HCT116 (cell line): ENCODE results near the gene TPPP2. TPM values are rescaled to one million over a fixed set of nuclear protein-coding genes. Genes with fewer than 3 reads are reported as not detected.

Source experiments
- ATAC-seq: fragments of 200-7000 bp; cut with Tn5 transposase; 2 replicates; pipeline ENCODE4 v1.9.1; 2020; ENCODE audit warnings: mild to moderate bottlenecking, moderate library complexity
- BruUV-seq: library from RNA; stranded (reverse); fragments of 400-500 nt; replicated peaks from 2 replicates; lab custom pipeline; 2021; lab: Mats Ljungman, UMichigan
- CTCF ChIA-PET: fragments of 300-600 bp; sonication (Branson Sonifier 250); formaldehyde crosslinking; loops from one replicate; lab custom pipeline; 2021; ENCODE audit warnings: antibody characterized with exemption; lab: Charles Lee
- POLR2A ChIA-PET: fragments of 300-600, 350-600 bp; sonication (Branson Sonifier 250); formaldehyde crosslinking; loops from one replicate; lab custom pipeline; 2021; ENCODE audit warnings: antibody characterized with exemption; lab: Charles Lee
- RAD21 ChIA-PET, 2 experiments: fragments of 300-600 bp; sonication (Branson Sonifier 250); formaldehyde crosslinking; loops; one replicate each; lab custom pipeline; 2023; ENCODE audit warnings: low total read pairs in 2 of 2; ENCODE audit not compliant: uncharacterized antibody in 2 of 2, unreplicated experiment in 2 of 2, low non-redundant PET in 1 of 2; lab: Charles Lee
- DNase-seq: peaks from one replicate; pipeline ENCODE4 v3.0.0-alpha.2; 2010; ENCODE audit warnings: low read depth, low spot score
- H2AFZ ChIP-seq: fragments of 200-600 bp; shearing (Covaris generic), sonication (generic); 2 replicates; pipeline ENCODE4 v1.6.1; 2017; ENCODE audit warnings: low read depth, mixed run types, mixed read lengths, antibody characterized with exemption, low read length; ENCODE audit not compliant: poor library complexity, severe bottlenecking
- H3K27ac ChIP-seq: 2 replicates; pipeline ENCODE4 v1.5.1; 2012; ENCODE audit warnings: low read depth, low read length
- H3K27me3 ChIP-seq: fragments of 200-600 bp; sonication (generic); 2 replicates; pipeline ENCODE4 v1.6.1; 2016; ENCODE audit warnings: mixed run types, low read length, mixed read lengths; ENCODE audit not compliant: insufficient read depth
- H3K36me3 ChIP-seq, 2 experiments: fragments of 200-500 bp in 1 of 2; fragments of 200-600 bp in 1 of 2; sonication (Bioruptor generic) in 1 of 2; sonication (generic) in 1 of 2; 2 replicates each; pipeline versions ENCODE4 v1.5.1 to v1.6.1; 2014 to 2016; ENCODE audit warnings: low read length in 2 of 2, inconsistent platforms in 1 of 2, mixed read lengths in 1 of 2, mixed run types in 1 of 2; ENCODE audit not compliant: insufficient read depth in 2 of 2, control insufficient read depth in 1 of 2
- H3K4me1 ChIP-seq, 2 experiments: fragments of 200-600 bp in 1 of 2; sonication (generic) in 1 of 2; 2 replicates each; pipeline versions ENCODE4 v1.5.1 to v1.6.1; 2012 to 2017; ENCODE audit warnings: low read length in 2 of 2, inconsistent platforms in 1 of 2, mild to moderate bottlenecking in 1 of 2, mixed read lengths in 1 of 2, mixed run types in 1 of 2, moderate library complexity in 1 of 2; ENCODE audit not compliant: insufficient read depth in 2 of 2, control insufficient read depth in 1 of 2
- H3K4me2 ChIP-seq: fragments of 200-600 bp; sonication (generic); 2 replicates; pipeline ENCODE4 v1.6.1; 2017; ENCODE audit warnings: mixed run types, low read length, mixed read lengths
- H3K4me3 ChIP-seq, 2 experiments: fragments of 200-600 bp in 1 of 2; sonication (generic) in 1 of 2; replicated peaks in 1 of 2; 2 replicates each; pipeline ENCODE4 v1.5.1; 2011 to 2016; ENCODE audit warnings: low read length in 2 of 2, control low read depth in 1 of 2, low read depth in 1 of 2, mild to moderate bottlenecking in 1 of 2, mixed read lengths in 1 of 2, mixed run types in 1 of 2
- H3K79me2 ChIP-seq: fragments of 200-600 bp; sonication (generic); 2 replicates; pipeline ENCODE4 v1.6.1; 2017; ENCODE audit warnings: mild to moderate bottlenecking, mixed run types, low read length, moderate library complexity, mixed read lengths; ENCODE audit not compliant: insufficient read depth
- H3K9ac ChIP-seq: fragments of 200-600 bp; sonication (generic); 2 replicates; pipeline ENCODE4 v1.6.1; 2016; ENCODE audit warnings: low read length, mixed read lengths
- H3K9me2 ChIP-seq: fragments of 200-600 bp; sonication (generic), shearing (Covaris generic); 2 replicates; pipeline ENCODE4 v1.6.1; 2017; ENCODE audit warnings: mixed run types, mild to moderate bottlenecking, moderate library complexity; ENCODE audit not compliant: insufficient read depth
- H3K9me3 ChIP-seq, 2 experiments: fragments of 200-500 bp in 1 of 2; fragments of 200-600 bp in 1 of 2; sonication (Bioruptor generic) in 1 of 2; sonication (generic) in 1 of 2; 2 replicates each; pipeline ENCODE4 v1.6.1; 2014 to 2017; ENCODE audit warnings: low read length in 2 of 2, mixed read lengths in 2 of 2, inconsistent platforms in 1 of 2, low read depth in 1 of 2, mild to moderate bottlenecking in 1 of 2, mixed run types in 1 of 2, moderate library complexity in 1 of 2; ENCODE audit not compliant: control insufficient read depth in 1 of 2, insufficient read depth in 1 of 2
- H4K20me1 ChIP-seq: fragments of 200-600 bp; sonication (generic), shearing (Covaris generic); 2 replicates; pipeline ENCODE4 v1.6.1; 2017; ENCODE audit warnings: mixed run types, mild to moderate bottlenecking, moderate library complexity; ENCODE audit not compliant: insufficient read depth
- CEBPB ChIP-seq: IDR thresholded peaks from 2 replicates; pipeline ENCODE4 v1.6.1; 2012; ENCODE audit warnings: low read depth
- EGR1 ChIP-seq: IDR thresholded peaks from 2 replicates; pipeline ENCODE4 v1.6.1; 2012; ENCODE audit warnings: low read depth
- POLR2A ChIP-seq: IDR thresholded peaks from 2 replicates; pipeline ENCODE4 v1.7.0; 2011; ENCODE audit warnings: borderline replicate concordance; ENCODE audit not compliant: insufficient read depth, insufficient read length; ENCODE audit errors: extremely low read depth
- RAD21 ChIP-seq: IDR thresholded peaks from 2 replicates; pipeline ENCODE4 v1.6.1; 2012; ENCODE audit warnings: low read depth, mild to moderate bottlenecking
- SIN3A ChIP-seq: IDR thresholded peaks from 2 replicates; pipeline ENCODE4 v1.6.1; 2012; ENCODE audit warnings: low read depth
- TCF7L2 ChIP-seq: IDR thresholded peaks from 2 replicates; pipeline ENCODE4 v1.7.0; 2011; ENCODE audit warnings: borderline replicate concordance, inconsistent platforms; ENCODE audit not compliant: insufficient read depth, insufficient read length; ENCODE audit errors: extremely low read depth
- YY1 ChIP-seq: IDR thresholded peaks from 2 replicates; pipeline ENCODE4 v1.6.1; 2011; ENCODE audit warnings: low read length, low read depth, moderate library complexity, mild to moderate bottlenecking; ENCODE audit not compliant: insufficient replicate concordance; ENCODE audit errors: extremely low read depth
- intact Hi-C: fragments of 100-400 bp; cut with micrococcal nuclease; formaldehyde crosslinking; loops from 2 replicates; pipeline ENCODE4 v1.10.0; 2022
- total RNA-seq: library from RNA; stranded (reverse); gene quantifications from one replicate; pipeline ENCODE4 v1.2.1, GENCODE V29; 2021; ENCODE audit not compliant: unreplicated experiment
- TF ChIP-seq, protein P1 (sequence below), 3 experiments: fragments of 200-600 bp in 1 of 3; sonication (generic) in 1 of 3; IDR thresholded peaks in 2 of 3; conservative IDR thresholded peaks in 1 of 3; 2 replicates each; pipeline ENCODE4 v1.5.1; 2012 to 2017; ENCODE audit warnings: low read depth in 2 of 3, low read length in 2 of 3, antibody characterized with exemption in 1 of 3, borderline replicate concordance in 1 of 3, control low read depth in 1 of 3, mild to moderate bottlenecking in 1 of 3, mixed read lengths in 1 of 3, mixed run types in 1 of 3, moderate library complexity in 1 of 3; ENCODE audit not compliant: insufficient read depth in 1 of 3

The TPPP2 gene
- total RNA-seq, 1 experiment from 2014 or later = not detected

DNA sequence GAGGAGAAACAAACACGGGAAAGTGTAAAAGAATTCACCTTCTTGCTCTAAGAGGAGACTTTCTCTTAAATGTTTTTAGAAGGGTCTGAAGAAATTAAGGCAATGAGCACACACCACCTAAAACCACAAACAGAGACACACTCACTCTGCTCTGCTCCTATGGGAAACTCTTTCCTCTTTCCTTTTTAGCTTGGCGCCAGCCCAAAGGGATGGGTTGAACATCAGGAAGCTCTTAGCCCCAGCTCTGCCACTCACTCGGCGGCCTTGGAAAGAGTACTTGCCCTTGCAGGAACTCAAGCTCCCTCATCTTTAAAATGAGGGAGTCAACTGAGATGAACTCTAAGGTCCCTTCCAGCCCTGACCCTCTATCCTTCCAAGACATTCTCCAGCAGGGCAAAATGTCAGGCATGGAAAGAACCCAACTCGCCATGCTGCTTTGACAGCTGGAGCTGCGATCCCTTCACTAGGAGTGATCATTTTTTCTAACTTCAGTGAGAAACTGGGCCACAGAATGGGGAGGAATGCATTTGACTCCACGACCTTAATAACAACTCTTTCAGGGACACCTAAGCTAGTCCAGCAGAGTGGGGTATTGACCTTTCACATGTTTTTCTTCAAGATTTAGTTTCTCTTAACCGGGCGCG is 26.6 kb downstream of the TPPP2 start:
- Histone ChIP-seq H3K79me2 (no peaks in the 10 kb centered on the region), H3K36me3 (no peaks in the 10 kb centered on the region), H3K4me3 (no peak overlapping the region), H3K9me3 (no peaks in the 10 kb centered on the region), H3K27me3 (no peaks in the 10 kb centered on the region), H3K4me2 (no peak overlapping the region), H3K4me1 (no peaks in the 10 kb centered on the region), H3K9ac (no peak overlapping the region), H3K27ac (no peak overlapping the region), H2AFZ (no peak overlapping the region), H3K9me2 (no peaks in the 10 kb centered on the region), H4K20me1 (no peaks in the 10 kb centered on the region)
- no peak for ATAC-seq
- POLR2A ChIA-PET = interaction anchor here (0.5 kb wide), 1 partner anchor 400 kb away, joined by 3 read pairs; no protein-coding TSS in a partner anchor
- CTCF ChIA-PET = interaction anchor here (1.5 kb wide), 1 partner anchor 12 kb away, joined by 3 read pairs; no protein-coding TSS in a partner anchor
- intact Hi-C loops = no loop called here
- no peak for DNase-seq
- no TSS peak for BruUV-seq
- TF ChIP-seq SIN3A (no peak), TCF7L2 (no peak), YY1 (no peak), EGR1 (no peak), CEBPB (no peak), POLR2A (no peak)
- RAD21 ChIA-PET = no interaction called here

DNA sequence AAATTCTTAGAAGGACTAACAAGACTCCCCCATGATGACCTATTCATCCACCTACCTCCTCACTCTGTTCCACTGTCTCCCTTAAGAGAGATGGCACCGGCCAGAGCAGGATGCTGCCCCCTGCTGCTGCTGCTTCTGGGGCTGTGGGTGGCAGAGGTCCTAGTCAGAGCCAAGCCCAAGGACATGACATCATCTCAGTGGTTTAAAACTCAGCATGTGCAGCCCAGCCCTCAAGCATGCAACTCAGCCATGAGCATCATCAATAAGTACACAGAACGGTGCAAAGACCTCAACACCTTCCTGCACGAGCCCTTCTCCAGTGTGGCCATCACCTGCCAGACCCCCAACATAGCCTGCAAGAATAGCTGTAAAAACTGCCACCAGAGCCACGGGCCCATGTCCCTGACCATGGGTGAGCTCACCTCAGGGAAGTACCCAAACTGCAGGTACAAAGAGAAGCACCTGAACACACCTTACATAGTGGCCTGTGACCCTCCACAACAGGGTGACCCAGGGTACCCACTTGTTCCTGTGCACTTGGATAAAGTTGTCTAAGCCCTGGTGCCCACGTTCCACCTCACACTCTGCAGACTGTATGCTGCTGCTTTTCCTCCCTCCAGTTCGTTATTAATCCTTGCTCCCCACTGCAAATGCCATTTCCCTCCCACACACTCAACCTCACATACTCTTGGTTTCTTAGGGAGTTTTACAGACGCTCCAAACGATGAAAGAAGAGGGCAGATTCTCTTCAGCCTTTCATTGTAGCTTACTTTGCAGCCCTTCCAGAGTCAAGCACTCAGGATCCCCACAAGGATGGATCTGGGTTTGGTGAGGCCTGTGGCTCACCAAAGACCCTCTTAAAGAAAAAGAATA is 28.0 kb downstream of the TPPP2 start, which contains the start of gene RNASE8:
Gene RNASE8 (plus strand): TSS at position 20 of the 873 bp plus-strand sequence. CDS start 71 bp downstream, at position 91.
- Histone ChIP-seq H3K79me2 (no peaks in the 10 kb centered on the region), H3K27ac (no peak within 1 kb of the TSS), H3K4me3 (no peak within 1 kb of the TSS), H3K9me2 (no peaks in the 10 kb centered on the region), H4K20me1 (no peaks in the 10 kb centered on the region), H2AFZ (no peak within 1 kb of the TSS), H3K9me3 (no peaks in the 10 kb centered on the region), H3K4me1 (no peaks in the 10 kb centered on the region), H3K4me2 (no peak within 1 kb of the TSS), H3K9ac (no peak within 1 kb of the TSS), H3K36me3 (no peaks in the 10 kb centered on the region), H3K27me3 (peaks cover 5% of the 10 kb centered on the region)
- POLR2A ChIA-PET = no interaction called here
- peak; percentile 72 for ATAC-seq
- TF ChIP-seq RAD21 = no peak
- TF ChIP-seq, protein P1, sequence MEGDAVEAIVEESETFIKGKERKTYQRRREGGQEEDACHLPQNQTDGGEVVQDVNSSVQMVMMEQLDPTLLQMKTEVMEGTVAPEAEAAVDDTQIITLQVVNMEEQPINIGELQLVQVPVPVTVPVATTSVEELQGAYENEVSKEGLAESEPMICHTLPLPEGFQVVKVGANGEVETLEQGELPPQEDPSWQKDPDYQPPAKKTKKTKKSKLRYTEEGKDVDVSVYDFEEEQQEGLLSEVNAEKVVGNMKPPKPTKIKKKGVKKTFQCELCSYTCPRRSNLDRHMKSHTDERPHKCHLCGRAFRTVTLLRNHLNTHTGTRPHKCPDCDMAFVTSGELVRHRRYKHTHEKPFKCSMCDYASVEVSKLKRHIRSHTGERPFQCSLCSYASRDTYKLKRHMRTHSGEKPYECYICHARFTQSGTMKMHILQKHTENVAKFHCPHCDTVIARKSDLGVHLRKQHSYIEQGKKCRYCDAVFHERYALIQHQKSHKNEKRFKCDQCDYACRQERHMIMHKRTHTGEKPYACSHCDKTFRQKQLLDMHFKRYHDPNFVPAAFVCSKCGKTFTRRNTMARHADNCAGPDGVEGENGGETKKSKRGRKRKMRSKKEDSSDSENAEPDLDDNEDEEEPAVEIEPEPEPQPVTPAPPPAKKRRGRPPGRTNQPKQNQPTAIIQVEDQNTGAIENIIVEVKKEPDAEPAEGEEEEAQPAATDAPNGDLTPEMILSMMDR (IDR thresholded peaks at IDR 0.05 in 2 of 3, conservative IDR thresholded peaks at IDR 0.05 in 1 of 3; ENCODE audit: borderline replicate concordance in 1 of 3, insufficient read depth in 1 of 3, low read depth in 2 of 3, low read length in 2 of 3) = peak in 2 of 3 experiments; percentile 27 to 36; a peak in 3 of 6 replicates
- DNase-seq = no peak
- CTCF ChIA-PET = interaction anchor here (1.4 kb wide), 1 partner anchor 43 kb away, joined by 4 read pairs; no protein-coding TSS in a partner anchor
- RAD21 ChIA-PET = no interaction called here
- BruUV-seq = no TSS peak
- intact Hi-C loops = no loop called here
